GM12878 (cell line): Measurements from ENCODE around the gene C1orf52. TPM values are rescaled to one million over a fixed set of nuclear protein-coding genes. Genes with fewer than 3 reads are reported as not detected.

Source experiments
- BCLAF1 ChIP-seq: fragments of 450-650 bp; IDR thresholded peaks from 2 replicates; pipeline ENCODE4 v1.6.1; 2017; ENCODE audit warnings: antibody characterized with exemption, mild to moderate bottlenecking, moderate library complexity
- IKZF2 ChIP-seq, 2 experiments: fragments of 450-650 bp; IDR thresholded peaks; 2 replicates each; pipeline ENCODE4 v1.6.1; 2017; ENCODE audit warnings: mild to moderate bottlenecking in 2 of 2, moderate library complexity in 2 of 2
- LARP7 ChIP-seq: fragments of 450-650 bp; IDR thresholded peaks from 2 replicates; pipeline ENCODE4 v1.6.1; 2017; ENCODE audit warnings: mild to moderate bottlenecking
- NFIC ChIP-seq: IDR thresholded peaks from 2 replicates; pipeline ENCODE4 v1.6.1; 2012; ENCODE audit warnings: low read depth, mild to moderate bottlenecking, inconsistent platforms, low read length, moderate library complexity
- SPI1 ChIP-seq: IDR thresholded peaks from 2 replicates; pipeline ENCODE4 v1.6.1; 2011; ENCODE audit warnings: low read depth, mild to moderate bottlenecking, low read length, moderate library complexity, borderline replicate concordance; ENCODE audit not compliant: insufficient read depth
- SREBF1 ChIP-seq: IDR thresholded peaks from 2 replicates; pipeline ENCODE4 v1.6.1; 2012; ENCODE audit warnings: mild to moderate bottlenecking, low read length
- TCF12 ChIP-seq: IDR thresholded peaks from 2 replicates; pipeline ENCODE4 v1.6.1; 2011; ENCODE audit warnings: low read depth, mild to moderate bottlenecking, low read length
- YY1 ChIP-seq: IDR thresholded peaks from 2 replicates; pipeline ENCODE4 v1.6.1; 2011; ENCODE audit warnings: low read depth, mild to moderate bottlenecking, low read length
- ZBTB4 ChIP-seq: fragments of 450-650 bp; formaldehyde crosslinking; IDR thresholded peaks from 2 replicates; pipeline ENCODE4 v1.4.0; 2022; ENCODE audit warnings: mild to moderate bottlenecking, moderate library complexity
- ZNF207 ChIP-seq: fragments of 450-650 bp; IDR thresholded peaks from 2 replicates; pipeline ENCODE4 v1.6.1; 2014; ENCODE audit warnings: antibody characterized with exemption, mild to moderate bottlenecking, borderline replicate concordance
- polyA plus RNA-seq, 11 experiments: library from polyadenylated mRNA; depleted of rRNA in 4 of 11; unstranded in 6 of 11; stranded (reverse) in 5 of 11; fragments of >200 nt; fragmentation: Nextera tagmentation in 4 of 11; fragmentation: Illumina TruSeq in 1 of 11; extraction: Ambion mirVana in 4 of 11; extraction: Trizol in 1 of 11; gene quantifications; 1 replicate in 1 of 11; 2 replicates in 10 of 11; pipeline versions ENCODE4 v1.2.1 to v1.2.3, GENCODE V29; 2011 to 2016; ENCODE audit warnings: inconsistent platforms in 2 of 11, missing spikeins in 2 of 11, low read depth in 1 of 11
- total RNA-seq, 4 experiments: library from RNA; depleted of rRNA in 3 of 4; stranded (reverse); fragments of >200 nt in 3 of 4; fragmentation: Illumina TruSeq in 1 of 4; extraction: Trizol in 1 of 4; gene quantifications; 2 replicates each; pipeline versions ENCODE4 v1.2.1 to v1.2.3, GENCODE V29; 2013 to 2021

C1orf52 gene
- total and polyA plus RNA-seq, 10 of the 15 experiments (the other 5 are each of a cell fraction or from before 2014, with no cell fraction given): 9.4 to 39.5 (median 17.6) TPM

- TF ChIP-seq ZNF207 (no peak), SREBF1 (no peak), ZBTB4 (CRISPR knock-in tag) (no peak), BCLAF1 (no peak), IKZF2 (IDR thresholded peaks at IDR 0.05) (no peak), YY1 (no peak), NFIC (no peak), SPI1 (no peak), LARP7 (no peak), TCF12 (no peak)
Observed at GRCh38 chr1:85300140-85300539, 40.7 kb upstream of the C1orf52 start (continued).
